Prostate gland (tissue), 2 donors: Measurements from ENCODE around the gene DDX50.

Source experiments
- CTCF ChIP-seq, 4 experiments: fragments of 200-600 bp in 2 of 4; fragments of 450-650 bp in 2 of 4; sonication (generic) in 2 of 4; IDR thresholded peaks; 1 replicate in 3 of 4; 2 replicates in 1 of 4; pipeline ENCODE4 v1.5.1; 2016 to 2019; ENCODE audit warnings: antibody characterized with exemption in 4 of 4, mild to moderate bottlenecking in 2 of 4, moderate library complexity in 2 of 4
- POLR2A ChIP-seq: fragments of 450-650 bp; IDR thresholded peaks from one replicate; pipeline ENCODE4 v1.6.1; 2016; ENCODE audit warnings: antibody characterized with exemption, mild to moderate bottlenecking

DNA sequence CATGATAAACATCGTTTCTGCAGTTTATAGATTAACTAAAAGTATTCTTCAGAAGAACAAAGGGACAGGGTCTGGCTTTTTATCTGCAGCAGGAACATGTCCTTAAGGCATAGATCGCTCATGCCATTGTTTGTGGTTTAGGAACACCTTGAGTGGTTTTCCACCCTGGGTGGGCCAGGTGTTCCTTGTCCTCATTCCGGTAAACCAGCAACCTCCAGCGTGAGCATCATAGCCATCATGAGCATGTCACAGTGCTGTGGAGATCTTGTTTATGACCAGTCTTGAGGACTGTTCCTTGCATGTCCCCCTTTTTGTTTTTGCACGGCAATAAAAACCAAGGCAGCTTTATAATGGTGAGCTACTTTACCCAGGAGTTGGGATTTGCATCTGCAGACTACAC is 39.9 kb upstream of the DDX50 start:
- TF ChIP-seq CTCF (IDR thresholded peaks at IDR 0.05), result no peak
- no peak for TF ChIP-seq POLR2A
